HepG2 (cell line): ENCODE results near the gene RPS6KB1. TPM values are rescaled to one million over a fixed set of nuclear protein-coding genes. Genes with fewer than 3 reads are reported as not detected.

ENCODE experiments used
- AHDC1 ChIP-seq: sonication (generic); formaldehyde crosslinking; IDR thresholded peaks from 2 replicates; pipeline ENCODE4 v1.5.1; 2020; ENCODE audit warnings: mild to moderate bottlenecking, missing genetic modification reagents, borderline replicate concordance
- CEBPG ChIP-seq: IDR thresholded peaks from 2 replicates; pipeline ENCODE4 v1.6.1; 2016
- HOMEZ ChIP-seq: IDR thresholded peaks from 2 replicates; pipeline ENCODE4 v1.6.1; 2016; ENCODE audit warnings: low read depth
- IRF2 ChIP-seq: IDR thresholded peaks from 2 replicates; pipeline ENCODE4 v1.6.1; 2018; ENCODE audit warnings: missing genetic modification reagents, missing compliant biosample characterization
- KLF6 ChIP-seq: IDR thresholded peaks from 2 replicates; pipeline ENCODE4 v1.8.0; 2016; ENCODE audit warnings: missing biosample characterization, missing genetic modification reagents
- MED1 ChIP-seq: sonication (generic); formaldehyde crosslinking; IDR thresholded peaks from 2 replicates; pipeline ENCODE4 v1.4.0; 2020; ENCODE audit warnings: missing genetic modification reagents
- MXD4 ChIP-seq: IDR thresholded peaks from 2 replicates; pipeline ENCODE4 v1.6.1; 2016; ENCODE audit warnings: mild to moderate bottlenecking, missing biosample characterization, missing genetic modification reagents
- PTBP1 ChIP-seq: fragments of 200-400 bp; formaldehyde crosslinking; IDR thresholded peaks from 2 replicates; pipeline ENCODE4 v1.6.1; 2018; ENCODE audit warnings: low read length, low read depth; ENCODE audit not compliant: poor library complexity, severe bottlenecking
- SAP130 ChIP-seq: IDR thresholded peaks from 2 replicates; pipeline ENCODE4 v1.6.1; 2016; ENCODE audit warnings: low read depth
- SOX13 ChIP-seq, 3 experiments: fragments of 450-650 bp in 1 of 3; sonication (generic) in 1 of 3; formaldehyde crosslinking in 1 of 3; IDR thresholded peaks in 2 of 3; conservative IDR thresholded peaks in 1 of 3; 2 replicates each; pipeline versions ENCODE4 v1.5.0 to v1.6.1; 2016 to 2020; ENCODE audit warnings: antibody characterized with exemption in 1 of 3, mild to moderate bottlenecking in 1 of 3, missing compliant biosample characterization in 1 of 3, missing genetic modification reagents in 1 of 3, moderate library complexity in 1 of 3
- SRSF4 ChIP-seq: fragments of 200-400 bp; formaldehyde crosslinking; IDR thresholded peaks from one replicate; pipeline ENCODE4 v1.6.1; 2018; ENCODE audit warnings: mild to moderate bottlenecking, low read depth, low read length, moderate library complexity; ENCODE audit not compliant: poor library complexity, severe bottlenecking
- ZBTB7A ChIP-seq: sonication (generic); formaldehyde crosslinking; IDR thresholded peaks from 2 replicates; pipeline ENCODE4 v1.8.0; 2022; ENCODE audit warnings: mild to moderate bottlenecking, missing genetic modification reagents
- ZNF569 ChIP-seq: sonication (generic); formaldehyde crosslinking; IDR thresholded peaks from 2 replicates; pipeline ENCODE4 v1.5.0; 2020; ENCODE audit warnings: mild to moderate bottlenecking, missing genetic modification reagents, moderate library complexity, borderline replicate concordance
- ZNF574 ChIP-seq: sonication (generic); formaldehyde crosslinking; IDR thresholded peaks from 2 replicates; pipeline ENCODE4 v1.4.0; 2020; ENCODE audit warnings: missing genetic modification reagents
- ZNF687 ChIP-seq: sonication (generic); formaldehyde crosslinking; IDR thresholded peaks from 2 replicates; pipeline ENCODE4 v1.5.1; 2020; ENCODE audit warnings: mild to moderate bottlenecking, missing genetic modification reagents, moderate library complexity
- polyA plus RNA-seq, 8 experiments: library from polyadenylated mRNA; depleted of rRNA in 3 of 8; stranded (reverse) in 7 of 8; unstranded in 1 of 8; fragments of >200 nt; fragmentation: Illumina TruSeq in 4 of 8; extraction: Trizol in 4 of 8; gene quantifications; 2 replicates each; pipeline versions ENCODE4 v1.2.1 to v1.2.3, GENCODE V29; 2011 to 2016; ENCODE audit warnings: low read depth in 4 of 8, missing spikeins in 1 of 8, mixed read lengths in 1 of 8; ENCODE audit not compliant: insufficient read depth in 1 of 8
- total RNA-seq, 5 experiments: library from RNA; depleted of rRNA; stranded (reverse); fragments of >200 nt; fragmentation: Illumina TruSeq; extraction: Trizol; gene quantifications; 2 replicates each; pipeline ENCODE4 v1.2.3, GENCODE V29; 2016; ENCODE audit warnings: low read depth in 1 of 5

The RPS6KB1 gene
- total and polyA plus RNA-seq, 2 of the 13 experiments (the other 11 are each of a cell fraction or from before 2014, with no cell fraction given), result 16.5 to 42.2 TPM

- no peak for TF ChIP-seq PTBP1
- TF ChIP-seq MXD4 (CRISPR knock-in tag), result no peak
- TF ChIP-seq HOMEZ (CRISPR knock-in tag), result peak; percentile 59; the same call in 1 of the 2 replicates
- peak; percentile 61 for TF ChIP-seq SAP130 (CRISPR knock-in tag)
- peak; percentile 96 for TF ChIP-seq CEBPG
- 0 out of 2 replicates have a peak, but pooled peaks have one; percentile 52 for TF ChIP-seq ZNF574 (CRISPR knock-in tag)
- no peak for TF ChIP-seq ZNF569 (CRISPR knock-in tag)
- TF ChIP-seq ZBTB7A (CRISPR knock-in tag), result no peak
- TF ChIP-seq MED1, result peak; percentile 34; the same call in 1 of the 2 replicates
- TF ChIP-seq IRF2, result 0 out of 2 replicates have a peak, but pooled peaks have one; percentile 9
- no peak for TF ChIP-seq AHDC1 (CRISPR knock-in tag)
- TF ChIP-seq KLF6 (CRISPR knock-in tag), result no peak
- TF ChIP-seq ZNF687 (CRISPR knock-in tag), result peak; percentile 67
- TF ChIP-seq SRSF4, result no peak
- TF ChIP-seq SOX13 (IDR thresholded peaks at IDR 0.05), result no peak
- peak in 1 of 2 experiments; percentile 56; a peak in 1 of 4 replicates for TF ChIP-seq SOX13 (CRISPR knock-in tag; conservative IDR thresholded peaks at IDR 0.05 in 1 of 2, IDR thresholded peaks at IDR 0.05 in 1 of 2)
Observed at GRCh38 chr17:59848778-59849177, 44.1 kb upstream of the RPS6KB1 start (continued).
